ENCODE results near the gene RPRM. TPM values are rescaled to one million over a fixed set of nuclear protein-coding genes. Genes with fewer than 3 reads are reported as not detected.

Gene RPRM
- not detected in 5 replicates for total RNA-seq (2022; extraction: Qiagen RNA extraction; ENCODE audit: low read depth)

DNA sequence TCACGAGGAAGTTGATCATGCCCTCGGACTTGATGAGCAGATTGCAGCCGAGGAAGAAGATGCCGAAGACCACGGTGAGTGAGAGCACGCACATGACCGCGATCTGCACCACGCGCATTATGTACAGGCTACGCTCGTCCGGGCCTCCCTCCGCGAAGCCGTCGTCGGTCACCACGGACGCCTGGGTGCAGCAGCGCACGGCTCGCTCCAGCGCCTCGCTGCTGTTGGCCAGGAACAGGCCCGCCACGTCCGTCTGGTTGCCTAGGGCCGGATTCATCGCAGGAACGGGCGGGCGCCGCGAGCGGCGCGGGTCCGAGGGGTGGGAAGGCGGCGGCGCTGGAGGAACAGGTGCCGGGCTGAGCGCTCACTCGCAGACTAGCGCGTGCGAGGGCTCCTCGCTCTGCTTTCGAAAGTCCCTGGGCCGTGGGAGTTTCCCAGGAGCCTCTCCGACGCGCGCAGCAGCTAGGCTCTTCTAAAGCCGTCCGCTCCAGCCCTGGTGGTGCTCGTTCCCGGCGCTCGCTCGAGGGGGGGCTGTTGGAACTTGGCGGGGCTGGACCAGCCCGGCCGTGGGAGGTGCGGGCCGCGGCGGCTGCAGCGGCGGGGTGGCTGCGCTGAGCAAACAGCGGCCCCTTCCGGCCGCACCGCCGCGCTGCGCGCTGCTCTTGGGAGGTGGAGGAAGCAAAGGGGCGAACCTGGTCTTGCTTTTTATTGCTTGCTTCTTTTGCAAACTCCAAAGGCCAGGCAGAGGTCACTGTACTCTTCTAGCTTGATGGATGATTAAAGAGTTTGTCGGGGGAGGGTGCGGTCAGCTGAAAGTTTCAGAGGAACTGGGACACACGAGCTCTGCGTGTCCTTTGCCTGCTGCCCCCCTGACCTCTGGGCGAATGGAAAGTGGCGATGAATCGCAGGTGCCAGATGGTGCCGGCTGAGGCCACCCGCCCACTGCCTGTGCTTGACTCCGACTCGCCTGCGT lies at the start of gene RPRM:
Gene RPRM (minus strand): TSS at position 474 of the 973 bp plus-strand sequence. CDS start 197 bp downstream, at position 277.

Data from A549 treated with DMSO at 1 μM for 4 hours (cell line).